NCI-H446 treated with DMSO at 0.1 percent for 48 hours (cell line): ENCODE data around the gene CCDC88C.
"Not testable (repeated sequence)": the region's sequence is repeated elsewhere in the genome, so short reads cannot be mapped to it uniquely, and the experiment has no call there.

Experiments
- DNase-seq: peaks from one replicate; lab custom pipeline; 2025; lab: John Stamatoyannopoulos, UW

The CCDC88C gene

DNA sequence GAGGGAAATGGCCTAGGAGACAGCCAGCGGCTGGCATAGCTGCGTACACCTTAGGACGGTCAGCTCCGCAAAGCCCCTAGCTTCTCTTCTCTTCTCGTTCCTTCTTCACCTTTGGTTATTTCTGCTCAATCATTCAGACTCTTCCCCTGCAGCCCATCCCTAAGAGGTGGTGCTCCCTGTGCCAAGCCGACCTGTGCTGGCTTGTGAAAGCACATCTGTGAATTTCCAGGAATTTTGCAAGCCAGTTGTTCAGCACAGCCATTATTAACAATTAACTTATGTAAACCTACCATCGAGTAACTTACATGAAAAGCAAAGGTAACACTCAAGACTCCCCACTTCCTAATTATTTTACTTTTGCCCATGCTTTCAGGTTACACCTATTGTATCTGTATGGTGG is 152.2 kb downstream of the CCDC88C start:
- no peak for DNase-seq

DNA sequence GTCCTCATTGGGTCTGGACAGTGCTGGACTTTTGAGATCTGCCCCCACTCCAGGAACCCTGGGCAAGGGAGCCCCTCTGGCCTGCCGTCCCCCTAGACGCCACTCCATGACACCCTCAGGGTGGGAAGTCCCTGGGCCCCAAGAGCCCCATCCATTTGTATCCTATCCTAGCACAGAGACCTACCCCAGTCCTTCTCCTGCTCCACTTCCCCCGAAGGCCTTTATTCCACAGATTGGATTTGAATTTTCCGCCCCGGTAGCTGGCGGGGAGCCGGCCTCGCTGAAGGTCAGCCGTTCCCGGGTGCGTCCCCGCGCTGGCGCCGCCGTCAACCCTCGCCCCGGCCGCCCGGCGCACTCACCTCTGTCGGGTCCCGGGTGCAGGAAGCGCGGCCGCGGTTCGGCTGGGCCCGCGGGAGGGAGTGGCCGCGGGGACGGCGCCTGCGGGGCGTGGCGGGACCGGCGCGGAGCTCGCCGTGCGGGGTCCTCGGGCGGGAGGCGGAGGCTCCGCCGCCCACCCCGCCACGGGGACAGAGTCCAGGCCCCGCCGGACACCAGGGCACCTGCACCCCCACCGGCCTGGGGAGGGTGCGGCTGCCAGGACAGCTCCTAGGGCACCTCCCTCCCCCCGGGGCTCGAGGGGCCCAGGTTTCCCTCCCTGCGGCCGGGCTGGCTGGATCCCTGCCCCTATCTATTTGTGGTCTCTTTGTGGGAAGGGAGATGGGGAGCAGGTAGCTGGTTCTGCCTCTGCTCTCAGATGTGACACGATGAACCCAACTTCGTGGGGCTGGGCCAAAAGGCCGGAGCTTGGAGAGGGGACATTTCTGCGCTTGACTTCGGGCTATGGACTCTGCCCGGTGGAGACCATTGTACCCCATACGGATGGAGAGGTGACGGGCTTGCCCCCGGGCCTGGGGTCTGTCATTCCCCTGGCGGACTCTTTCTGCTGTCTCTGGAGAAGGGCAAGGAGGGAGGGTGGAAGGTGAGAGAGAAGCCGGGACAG is 153.2 kb downstream of the CCDC88C start:
- DNase-seq, result no peak

GRCh38 chr14:91263329-91263728 is 154.3 kb downstream of the CCDC88C start:
- no peak for DNase-seq

- no peak for DNase-seq
Observed at GRCh38 chr14:91261986-91262549, 155.6 kb downstream of the CCDC88C start.

DNA sequence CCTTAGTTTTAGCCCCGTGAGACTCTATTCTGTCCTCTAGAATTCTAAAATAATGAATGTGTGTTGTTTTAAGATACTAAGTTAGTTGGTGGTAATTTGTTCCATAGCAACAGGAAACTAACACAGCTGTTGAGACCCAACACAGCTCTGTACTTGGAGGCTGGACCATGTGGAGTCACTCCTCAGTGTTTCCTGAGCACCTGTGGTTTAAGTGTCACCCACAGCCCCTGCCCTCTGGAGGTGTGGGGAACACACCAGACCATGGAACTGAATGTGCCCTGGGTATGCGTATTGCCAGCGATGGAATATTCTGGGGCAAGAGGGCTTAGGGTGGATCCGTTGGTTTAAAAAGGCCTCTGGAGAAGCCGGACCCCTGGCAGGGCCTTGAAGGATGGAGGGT is 156.5 kb downstream of the CCDC88C start:
- no peak for DNase-seq

DNA sequence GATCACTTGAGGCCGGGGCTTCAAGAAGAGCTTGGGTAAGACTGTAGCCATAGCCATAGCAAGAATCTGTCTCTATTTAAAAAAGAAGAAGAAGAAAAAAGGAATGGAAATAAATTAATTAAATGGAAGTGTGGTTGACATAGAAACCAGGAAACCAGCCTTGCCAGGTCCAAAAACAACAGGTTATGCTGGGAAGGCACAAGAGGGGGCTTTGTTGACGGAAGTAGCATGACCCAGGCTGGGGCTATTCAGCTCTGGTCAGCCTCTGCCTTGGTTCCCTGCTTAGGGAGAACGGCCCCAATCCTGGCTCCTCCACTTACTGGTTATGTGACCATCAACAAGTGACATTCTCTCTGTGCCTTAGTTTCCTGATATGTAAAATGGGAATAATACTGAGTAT is 158.7 kb downstream of the CCDC88C start:
- no peak for DNase-seq

GRCh38 chr14:91258011-91258618 is 159.5 kb downstream of the CCDC88C start:
- DNase-seq, result peak; percentile 24

- peak; percentile 56 for DNase-seq
Observed at GRCh38 chr14:91257328-91258010, 160.2 kb downstream of the CCDC88C start.

DNA sequence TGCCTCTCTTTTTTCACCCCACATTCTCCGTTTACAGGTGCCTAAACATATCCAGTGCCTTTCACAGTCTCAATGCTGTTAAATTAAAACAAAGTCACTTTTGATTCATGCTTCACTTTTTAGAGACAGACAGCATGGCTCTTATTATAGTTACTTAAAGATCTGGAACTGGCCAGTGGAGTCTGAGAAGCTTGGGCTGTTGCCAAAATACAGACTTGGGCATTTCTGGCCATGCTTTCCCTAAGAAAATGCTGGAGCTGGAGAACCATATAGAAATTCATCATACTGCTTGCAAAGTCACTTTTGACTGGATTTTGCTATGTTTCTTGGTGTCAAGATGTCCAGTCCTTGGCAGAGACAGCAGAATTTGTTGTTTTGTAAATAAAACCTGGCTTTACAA is 161.0 kb downstream of the CCDC88C start:
- DNase-seq, result peak; percentile 18

DNA sequence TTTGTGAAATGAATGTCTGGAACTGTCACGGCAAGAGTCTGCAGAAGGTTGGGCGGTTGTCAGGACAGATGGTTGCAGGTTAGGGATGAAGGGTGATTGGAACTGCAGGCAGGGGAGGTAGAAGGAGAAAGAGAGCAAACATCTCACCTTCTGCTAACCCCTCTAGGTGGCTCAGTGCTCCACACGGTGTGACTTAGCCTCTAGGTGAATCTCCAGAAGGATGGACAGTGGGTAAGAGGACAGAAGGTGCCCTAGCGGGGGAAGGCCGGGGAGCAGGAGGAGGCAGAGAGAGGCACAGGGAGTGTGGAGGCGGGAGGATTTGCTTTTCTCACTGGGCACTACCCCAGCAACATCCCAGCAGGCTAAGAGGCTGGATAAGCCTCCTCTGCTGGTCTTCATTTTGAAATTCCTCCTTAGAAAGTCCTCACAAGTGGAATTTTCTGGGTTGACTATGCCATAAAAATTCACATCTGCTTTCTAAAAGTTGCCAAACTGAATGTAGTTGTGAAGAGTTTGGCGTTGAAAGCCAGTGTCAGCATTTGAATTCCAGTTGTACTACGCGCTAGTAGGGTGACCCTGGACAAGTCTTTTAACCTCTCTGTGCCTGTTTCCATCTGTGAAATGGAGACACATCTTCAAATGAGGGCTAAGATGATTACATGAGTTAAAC is 162.5 kb downstream of the CCDC88C start:
- no peak for DNase-seq

GRCh38 chr14:91254461-91254860 is 163.2 kb downstream of the CCDC88C start:
- no peak for DNase-seq

- DNase-seq, result no peak
Observed at GRCh38 chr14:91253795-91254323, 163.8 kb downstream of the CCDC88C start.

DNA sequence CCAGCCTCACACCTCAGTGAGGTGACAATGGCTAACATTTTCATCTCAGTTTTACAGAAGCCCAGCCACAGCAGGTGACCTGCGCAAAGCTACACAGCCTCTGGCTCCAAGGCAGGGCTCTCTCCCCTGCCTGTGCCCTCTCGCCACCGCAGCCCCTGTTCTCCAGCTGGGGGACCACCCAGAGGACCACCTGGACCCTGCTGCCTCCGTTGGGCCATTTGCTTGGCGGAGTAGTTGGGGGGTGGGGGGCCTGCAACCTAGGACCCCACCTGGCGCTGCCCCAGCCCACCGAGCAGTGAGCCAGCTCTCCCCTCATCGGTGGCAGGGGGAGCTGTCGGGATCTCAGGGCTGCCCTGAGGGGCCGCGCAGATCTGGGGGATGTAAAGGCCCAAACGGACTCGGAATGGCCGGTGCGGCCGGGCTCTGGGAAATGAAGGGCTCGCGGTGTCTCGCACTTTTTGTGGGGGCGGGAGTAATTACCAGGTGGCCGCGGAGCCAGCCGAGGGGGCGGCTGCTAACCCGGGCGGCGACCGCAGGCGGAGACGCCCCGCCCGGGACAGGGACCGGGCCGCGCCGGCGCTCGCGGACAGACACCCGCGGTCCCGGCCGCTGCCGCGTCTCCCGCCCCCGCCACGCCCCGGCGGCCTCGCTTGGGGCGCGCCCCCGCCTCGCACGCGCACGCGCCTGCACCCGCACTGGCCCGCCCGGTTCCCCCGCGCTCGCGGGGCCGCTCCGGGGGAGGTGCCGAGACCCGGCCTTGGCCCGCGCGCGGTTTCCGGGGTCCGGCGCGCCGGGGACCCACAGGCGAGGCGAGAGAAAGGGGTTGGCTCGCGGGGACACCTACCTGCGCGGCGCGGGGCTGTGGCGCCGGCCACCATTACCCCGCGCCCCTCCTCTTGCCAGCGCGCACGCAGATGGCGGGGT is 164.5 kb downstream of the CCDC88C start:
- no peak for DNase-seq

GRCh38 chr14:91250912-91251311 is 166.7 kb downstream of the CCDC88C start:
- peak; percentile 74 for DNase-seq

DNA sequence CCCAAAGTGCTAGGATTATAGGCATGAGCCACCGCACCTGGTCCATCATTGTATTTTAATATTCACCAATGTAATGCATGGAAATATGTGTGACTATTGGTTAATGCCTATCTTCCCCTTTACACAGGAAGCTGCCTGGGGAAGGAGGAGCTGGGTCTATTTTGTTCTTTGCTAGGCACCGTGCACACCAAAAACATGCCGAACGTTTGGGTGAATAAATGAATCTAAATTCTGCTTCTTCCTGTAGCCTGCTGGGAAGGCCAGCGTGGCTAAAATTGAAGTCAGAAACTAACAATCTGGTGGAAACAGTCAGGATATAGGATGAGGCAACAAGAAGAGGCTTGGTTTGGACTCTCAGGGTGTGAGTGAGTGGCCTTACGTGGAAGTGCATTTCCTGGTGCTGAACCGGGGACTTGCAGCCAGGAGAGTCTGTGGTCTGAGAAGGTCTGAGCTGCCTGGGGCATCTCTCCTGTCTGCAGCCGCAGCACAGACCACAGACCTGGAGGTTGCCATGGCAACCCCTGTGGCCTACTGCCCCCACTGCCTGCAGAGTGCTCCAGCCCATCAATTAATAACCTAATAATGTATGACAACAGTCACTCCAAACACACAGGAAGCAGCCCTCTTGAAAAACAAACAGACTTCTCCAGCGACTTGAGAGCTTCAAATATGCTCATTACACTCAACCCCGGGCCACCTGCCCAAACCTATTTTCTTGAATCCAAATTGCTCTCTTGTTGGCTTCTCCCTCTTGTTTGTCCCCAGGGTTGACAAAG is 167.6 kb downstream of the CCDC88C start:
- DNase-seq, result peak; percentile 94

- DNase-seq, result peak; percentile 24
Observed at GRCh38 chr14:91246051-91246852, 171.4 kb downstream of the CCDC88C start.

DNA sequence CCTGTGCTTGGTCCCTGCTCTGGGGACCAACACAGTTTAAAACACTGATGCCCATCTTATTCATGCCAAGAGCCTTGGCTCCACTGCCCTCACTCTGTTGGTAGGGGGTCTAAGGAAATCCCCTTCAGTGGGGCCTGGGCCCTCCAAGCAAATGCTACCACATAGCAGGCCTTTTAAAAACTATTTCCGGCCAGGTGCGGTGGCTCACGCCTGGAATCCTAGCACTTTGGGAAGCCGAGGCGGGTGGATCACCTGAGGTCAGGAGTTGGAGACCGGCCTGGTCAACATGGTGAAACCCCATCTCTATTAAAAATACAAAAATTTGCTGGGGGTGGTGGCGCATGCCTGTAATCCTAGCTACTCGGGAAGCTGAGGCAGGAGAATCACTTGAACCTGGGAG is 172.0 kb downstream of the CCDC88C start:
- DNase-seq, result not testable (repeated sequence)

DNA sequence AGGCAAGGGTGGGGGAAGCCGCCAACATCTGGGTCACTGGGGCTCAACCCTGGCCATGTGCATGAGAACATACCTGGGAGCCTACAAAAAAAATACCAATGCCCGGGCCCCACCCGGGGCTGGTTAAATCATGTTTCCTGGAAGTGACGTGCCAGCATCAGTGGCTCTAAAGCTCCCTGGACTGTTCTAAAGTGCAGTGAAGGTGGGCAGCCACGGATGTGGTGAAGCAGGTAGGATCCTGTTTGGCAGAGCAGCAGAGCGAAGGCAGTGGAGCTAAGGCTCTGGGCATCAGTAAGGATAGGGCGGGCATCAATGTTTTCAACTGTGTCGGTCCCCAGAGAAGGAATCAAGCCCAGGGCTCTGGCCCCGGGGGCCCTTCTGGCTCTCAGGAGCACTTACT is 172.6 kb downstream of the CCDC88C start:
- DNase-seq, result no peak

GRCh38 chr14:91244501-91244901 is 173.1 kb downstream of the CCDC88C start, which contains the start of gene GPR68:
TSS of gene GPR68 (minus strand) at chr14:91244704. CDS start at chr14:91235050, 9,654 bp downstream.
- peak; percentile 44 for DNase-seq
